ENCODE measurements around the gene GPBP1L1. TPM values are rescaled to one million over a fixed set of nuclear protein-coding genes. Genes with fewer than 3 reads are reported as not detected.

The GPBP1L1 gene
- total and polyA plus RNA-seq, 9 of the 15 experiments (the other 6 are each of a cell fraction or from before 2014, with no cell fraction given): 86.0 to 216 (median 138) TPM

DNA sequence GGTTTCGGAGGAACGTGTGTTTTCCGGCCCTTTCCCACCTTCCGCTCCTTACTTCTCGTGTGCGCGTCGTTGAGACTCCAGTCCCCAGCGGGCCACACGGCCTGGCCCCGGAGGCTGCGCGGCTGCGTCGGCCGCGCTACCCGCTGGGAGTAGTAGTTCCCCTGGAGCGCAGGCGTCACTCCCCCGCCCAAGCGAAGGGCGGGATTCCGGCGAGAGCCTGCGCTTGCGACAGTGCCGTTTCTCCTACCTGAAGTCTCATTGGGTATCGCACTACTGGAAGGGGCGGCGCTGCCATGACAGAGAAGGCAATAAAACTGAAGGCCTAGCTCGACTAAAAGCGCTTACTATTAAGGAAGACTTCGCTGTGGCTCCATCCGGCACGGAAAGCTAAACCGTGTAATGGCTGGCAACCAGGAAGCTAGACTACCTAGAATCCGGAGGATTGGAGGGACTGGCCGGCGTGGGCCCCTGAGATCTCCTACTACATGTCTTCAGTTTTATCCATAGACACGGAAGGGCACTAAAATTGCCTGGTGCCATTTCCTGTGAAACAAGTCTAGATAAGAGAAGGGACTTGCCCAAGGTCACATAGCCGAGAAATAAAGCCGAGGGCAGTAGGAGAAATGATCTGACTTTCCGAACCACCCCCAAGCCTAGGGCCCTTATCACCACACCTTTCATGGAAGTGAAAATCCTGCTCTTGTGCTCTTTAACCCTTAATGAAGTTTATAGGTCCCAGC, 851 bp upstream of the GPBP1L1 start (continued):
- TF ChIP-seq, protein P1, sequence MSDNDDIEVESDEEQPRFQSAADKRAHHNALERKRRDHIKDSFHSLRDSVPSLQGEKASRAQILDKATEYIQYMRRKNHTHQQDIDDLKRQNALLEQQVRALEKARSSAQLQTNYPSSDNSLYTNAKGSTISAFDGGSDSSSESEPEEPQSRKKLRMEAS (CRISPR knock-in tag; IDR thresholded peaks at IDR 0.05): no peak; the same call in 1 of the 2 replicates
- TF ChIP-seq ATF4 (CRISPR knock-in tag; IDR thresholded peaks at IDR 0.05) (no peak; the same call in 1 of the 2 replicates), GTF2E2 (tag; IDR thresholded peaks at IDR 0.05) (no peak; the same call in 1 of the 2 replicates), ZNF140 (CRISPR knock-in tag; IDR thresholded peaks at IDR 0.05) (no peak), ZNF561 (CRISPR knock-in tag; conservative IDR thresholded peaks at IDR 0.05) (0 out of 2 replicates have a peak, but pooled peaks have one; percentile 46), IFI16 (CRISPR knock-in tag; IDR thresholded peaks at IDR 0.05) (no peak), FOXK2 (conservative IDR thresholded peaks at IDR 0.05 in 1 of 2, IDR thresholded peaks at IDR 0.05 in 1 of 2; ENCODE audit: low read depth in 2 of 2) (no peak; a peak in 1 of 4 replicates), CEBPB (tag; IDR thresholded peaks at IDR 0.05) (peak; percentile 96), ZNF785 (CRISPR knock-in tag; IDR thresholded peaks at IDR 0.05) (no peak), MEIS2 (IDR thresholded peaks at IDR 0.05; ENCODE audit: partially characterized antibody) (peak; percentile 83), EWSR1 (IDR thresholded peaks at IDR 0.05; ENCODE audit: borderline replicate concordance, low read depth, partially characterized antibody) (no peak), KDM1A (IDR thresholded peaks at IDR 0.05) (no peak), RBM15 (IDR thresholded peaks at IDR 0.05; ENCODE audit: insufficient read depth, low read length) (no peak), ZNF551 (CRISPR knock-in tag; IDR thresholded peaks at IDR 0.05) (no peak), C11orf30 (IDR thresholded peaks at IDR 0.05; ENCODE audit: low read depth) (peak; percentile 29; the same call in 1 of the 2 replicates), CBFB (CRISPR knock-in tag; IDR thresholded peaks at IDR 0.05) (0 out of 2 replicates have a peak, but pooled peaks have one; percentile 9), RBM14 (IDR thresholded peaks at IDR 0.05; ENCODE audit: borderline replicate concordance, insufficient read depth, low read depth, low read length) (no peak), PPARD (CRISPR knock-in tag; IDR thresholded peaks at IDR 0.05) (no peak), WHSC1 (IDR thresholded peaks at IDR 0.05; ENCODE audit: low read length) (no peak), RBM25 (IDR thresholded peaks at IDR 0.05; ENCODE audit: low read depth, low read length, severe bottlenecking) (peak; percentile 0), HEY1 (CRISPR knock-in tag; IDR thresholded peaks at IDR 0.05; ENCODE audit: borderline replicate concordance) (no peak), PHB2 (IDR thresholded peaks at IDR 0.05; ENCODE audit: low read depth) (no peak), SIN3B (IDR thresholded peaks at IDR 0.05; ENCODE audit: low read depth) (peak; percentile 49), ZNF124 (CRISPR knock-in tag; IDR thresholded peaks at IDR 0.05) (no peak), CC2D1A (IDR thresholded peaks at IDR 0.05) (no peak; the same call in 1 of the 2 replicates), BRCA1 (IDR thresholded peaks at IDR 0.05) (no peak), BRCA1 (CRISPR knock-in tag; IDR thresholded peaks at IDR 0.05) (no peak), EP300 (IDR thresholded peaks at IDR 0.05; ENCODE audit: low read length) (no peak), MAFK (IDR thresholded peaks at IDR 0.05; ENCODE audit: low read length) (peak; percentile 57), RUNX1 (IDR thresholded peaks at IDR 0.05; ENCODE audit: low read depth) (no peak), ZNF354B (CRISPR knock-in tag; IDR thresholded peaks at IDR 0.05) (no peak), ZNF274 (IDR thresholded peaks at IDR 0.05; ENCODE audit: borderline replicate concordance, low read depth, low read length) (no peak), KLF16 (IDR thresholded peaks at IDR 0.05) (no peak)

All from K562 (cell line).